GM19193 (cell line): ENCODE data around the gene SH3RF3.

Source experiments
- POLR2A ChIP-seq: IDR thresholded peaks from 4 replicates; pipeline ENCODE4 v1.6.1; 2011; ENCODE audit not compliant: insufficient read depth, insufficient read length; ENCODE audit errors: extremely low read depth

The SH3RF3 gene

DNA sequence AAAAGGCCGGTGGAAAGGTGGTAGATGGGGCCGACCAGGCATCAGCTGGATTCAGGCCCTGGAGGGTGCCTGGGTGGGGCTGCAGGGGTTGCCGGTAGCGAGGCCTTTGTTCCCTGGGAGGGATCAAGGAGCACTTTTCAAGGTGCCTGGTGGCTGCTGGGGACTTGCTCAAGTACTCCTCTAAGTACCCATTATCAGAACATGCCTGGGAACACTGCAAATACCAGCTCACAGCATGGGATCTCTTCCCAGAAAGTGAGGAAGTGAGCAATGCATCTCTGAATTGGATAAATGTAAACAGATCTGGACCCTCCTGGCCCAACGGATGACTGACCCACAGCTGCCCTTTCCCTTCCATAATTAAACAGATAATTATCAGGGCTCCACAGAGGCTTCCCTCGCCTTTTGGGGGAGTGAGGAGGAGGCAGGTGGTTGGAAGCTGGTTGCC, 210.5 kb downstream of the SH3RF3 start:
- TF ChIP-seq POLR2A: no peak

DNA sequence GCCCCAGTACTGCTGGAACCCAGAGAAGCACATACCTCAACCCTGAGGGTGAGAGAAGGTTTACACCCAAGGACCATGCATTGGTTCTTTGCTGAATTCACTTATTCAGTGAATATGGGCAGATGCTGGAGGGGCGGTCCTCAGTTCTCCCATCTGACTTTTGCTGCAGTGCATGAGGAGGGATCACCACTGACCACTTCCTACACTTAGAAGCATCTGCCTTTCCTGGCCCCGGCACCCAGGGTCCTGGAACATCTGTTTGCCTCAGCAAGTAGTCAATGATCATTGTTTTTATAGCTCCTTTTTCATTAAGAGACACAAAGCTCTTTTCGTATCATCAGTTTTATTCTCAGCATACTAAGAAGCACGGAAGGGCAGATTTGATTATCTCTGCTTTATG, 211.4 kb downstream of the SH3RF3 start:
- TF ChIP-seq POLR2A: no peak

- no peak for TF ChIP-seq POLR2A
Measured at GRCh38 chr2:109341355-109342255, 212.6 kb downstream of the SH3RF3 start.

DNA sequence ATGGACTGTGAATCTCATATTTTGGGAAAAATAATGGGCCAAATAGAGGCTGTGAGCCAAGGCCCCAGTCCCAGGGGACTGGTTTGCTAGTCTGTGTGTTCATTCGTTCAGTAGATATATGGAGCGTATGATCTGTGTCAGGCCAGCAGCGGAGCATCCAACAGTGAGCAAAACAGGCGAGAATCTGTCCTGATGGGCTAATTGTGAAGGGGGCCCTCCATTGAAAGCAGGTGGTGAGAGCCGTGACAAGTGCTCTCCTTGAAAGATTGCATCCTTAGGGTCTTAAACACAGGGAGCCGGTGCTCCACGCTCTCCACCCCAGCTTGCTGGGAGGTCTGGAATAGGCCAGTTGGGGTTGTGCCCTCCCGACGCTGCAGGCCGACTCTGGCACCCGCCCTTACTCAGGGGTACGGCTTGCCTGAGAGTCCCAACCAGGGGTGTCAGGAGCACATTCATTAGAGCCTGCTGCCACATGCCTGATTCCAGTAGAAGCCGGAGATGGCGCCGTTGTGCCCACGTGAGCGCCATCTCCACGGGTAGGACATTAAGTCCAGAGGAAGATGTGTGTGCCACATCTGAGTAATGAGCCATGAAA, 213.3 kb downstream of the SH3RF3 start:
- no peak for TF ChIP-seq POLR2A

DNA sequence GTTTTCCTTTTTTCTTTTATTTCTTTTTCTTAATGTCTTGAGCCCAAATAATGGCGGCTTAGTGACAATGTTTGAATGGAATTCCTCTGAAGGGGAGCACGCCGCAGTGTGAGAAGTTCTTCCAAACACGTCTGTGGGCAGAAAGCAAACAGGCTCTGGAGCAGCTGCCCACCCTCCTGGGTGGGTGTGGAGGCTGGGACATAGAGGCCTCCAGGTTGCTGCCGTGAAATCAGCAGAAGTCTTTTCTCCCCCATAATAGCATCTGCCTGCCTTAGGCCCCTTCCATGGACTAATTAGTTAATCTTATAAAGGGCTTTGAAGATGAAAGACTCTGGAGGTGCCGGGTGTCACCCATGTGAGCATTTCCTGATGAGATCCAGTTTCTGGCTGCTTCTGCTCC, 213.9 kb downstream of the SH3RF3 start:
- TF ChIP-seq POLR2A: no peak

GRCh38 chr2:109343460-109343859, 214.5 kb downstream of the SH3RF3 start:
- TF ChIP-seq POLR2A: no peak

DNA sequence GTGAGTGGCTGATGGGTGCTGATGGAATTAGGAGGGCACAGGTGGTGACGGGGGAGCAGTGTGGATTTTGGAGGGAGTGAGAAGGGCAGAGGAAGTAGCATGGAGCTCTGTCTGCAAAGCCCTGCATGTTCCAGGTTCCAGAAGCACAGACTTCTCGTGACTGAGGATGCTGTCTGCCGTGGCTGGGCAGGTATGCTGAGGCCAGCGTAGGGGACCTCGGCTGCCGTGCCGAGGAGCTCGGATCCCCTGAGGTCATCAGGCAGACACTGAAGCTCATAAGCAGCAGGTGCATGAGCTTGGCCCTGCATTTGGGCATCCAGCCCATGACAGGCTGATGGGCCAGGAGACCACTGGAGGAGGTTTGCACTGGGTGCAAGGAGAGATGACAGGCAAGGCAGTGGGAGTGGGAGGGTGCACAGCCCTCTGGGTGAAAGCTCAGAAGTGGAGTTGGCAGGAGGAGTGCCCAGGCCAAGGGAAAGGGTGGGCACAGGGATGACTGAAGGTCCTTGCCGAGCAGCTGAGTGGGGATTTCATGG, 215.3 kb downstream of the SH3RF3 start:
- TF ChIP-seq POLR2A: no peak

DNA sequence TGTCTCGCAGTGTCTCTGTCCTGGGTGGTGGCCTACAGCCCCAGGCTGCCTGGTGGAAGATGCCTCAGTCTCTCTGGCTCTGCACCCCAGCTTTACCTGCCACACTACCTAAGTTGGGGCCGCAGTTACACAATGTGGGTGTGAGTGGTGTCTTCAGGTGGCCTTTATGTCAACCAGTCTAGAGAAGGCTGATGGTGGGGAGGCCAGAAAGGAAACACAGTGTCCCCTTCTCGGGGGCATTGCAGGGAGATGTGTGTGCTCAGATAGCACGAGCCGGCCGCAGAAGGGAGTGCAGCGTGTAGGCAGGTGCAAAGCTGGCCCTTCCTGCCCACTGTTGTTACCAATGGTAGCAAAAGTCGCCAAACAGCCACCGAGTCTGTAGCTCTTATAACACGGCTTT, 216.1 kb downstream of the SH3RF3 start:
- TF ChIP-seq POLR2A: no peak

DNA sequence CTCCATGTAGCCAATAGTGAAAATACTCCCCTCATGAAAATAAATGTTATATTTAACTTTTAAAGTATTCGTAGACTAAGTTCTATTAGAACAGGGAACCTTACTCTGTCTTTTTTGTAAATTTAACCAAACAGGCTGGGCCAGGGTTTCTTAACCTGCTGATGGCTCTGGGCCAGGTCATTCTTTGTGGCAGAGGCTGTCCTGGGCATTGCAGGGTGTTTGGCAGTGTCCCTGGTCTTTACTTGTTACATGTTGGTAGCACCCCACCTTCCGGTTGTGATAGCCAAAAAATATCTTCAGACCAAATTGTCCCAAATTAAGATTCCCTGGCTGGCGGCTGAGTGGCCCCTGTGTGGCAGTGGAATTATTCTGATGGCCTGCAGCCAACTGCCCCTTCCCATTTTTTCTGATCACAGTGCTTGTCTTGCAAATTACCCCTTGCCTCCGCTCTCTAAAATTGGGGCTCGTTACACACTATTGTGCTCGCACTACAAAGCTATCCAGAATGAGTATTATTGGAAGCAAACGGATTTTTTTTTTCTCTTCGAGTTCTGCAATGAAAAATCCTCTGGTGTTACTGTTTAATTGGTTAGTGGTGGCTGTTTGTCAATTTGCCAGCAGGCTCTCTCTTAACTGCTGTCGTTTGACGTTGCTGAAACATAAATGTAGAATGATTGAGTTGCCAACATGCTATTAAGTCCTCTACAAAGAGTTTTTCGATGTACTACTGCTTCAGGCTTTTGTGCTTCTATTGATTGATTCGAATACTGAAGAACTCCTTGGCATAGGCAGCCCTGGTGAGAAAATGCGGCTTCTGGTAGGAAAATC, 216.9 kb downstream of the SH3RF3 start:
- TF ChIP-seq POLR2A: no peak

GRCh38 chr2:109346601-109347228, 217.7 kb downstream of the SH3RF3 start:
- TF ChIP-seq POLR2A: no peak

DNA sequence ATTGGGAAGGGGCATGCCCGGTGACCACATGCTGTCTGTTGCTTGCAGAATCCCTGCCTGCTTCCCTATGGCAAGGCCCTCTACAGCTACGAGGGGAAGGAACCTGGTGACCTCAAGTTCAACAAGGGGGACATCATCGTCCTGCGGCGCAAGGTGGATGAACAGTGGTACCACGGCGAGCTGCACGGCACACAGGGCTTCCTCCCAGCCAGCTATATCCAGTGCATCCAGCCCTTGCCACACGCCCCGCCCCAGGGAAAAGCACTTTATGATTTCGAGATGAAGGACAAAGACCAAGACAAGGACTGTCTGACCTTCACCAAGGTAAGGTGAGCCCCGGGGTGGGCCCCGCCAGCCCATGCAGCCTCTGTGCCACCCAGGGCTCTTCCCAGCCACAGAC, 218.6 kb downstream of the SH3RF3 start:
- TF ChIP-seq POLR2A: no peak

DNA sequence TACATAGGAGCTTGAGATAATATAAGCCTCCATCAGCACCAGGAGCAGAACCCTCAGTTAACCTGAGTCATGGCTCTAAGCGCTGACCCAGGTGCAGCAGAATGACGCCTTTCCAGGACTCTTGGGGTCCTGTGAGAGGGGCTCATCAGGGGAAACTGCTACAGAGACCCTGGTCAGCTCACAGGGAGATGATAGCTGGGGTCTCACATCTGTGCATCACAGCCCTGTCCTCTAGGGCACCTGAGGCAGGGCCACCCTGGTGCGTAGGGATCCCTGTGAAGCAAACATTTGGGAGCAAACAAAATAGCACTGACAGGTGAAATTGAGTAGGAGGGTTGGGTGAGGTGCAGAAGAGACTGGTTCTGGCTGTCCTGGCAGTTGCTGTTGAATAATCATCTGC, 219.2 kb downstream of the SH3RF3 start:
- TF ChIP-seq POLR2A: no peak

DNA sequence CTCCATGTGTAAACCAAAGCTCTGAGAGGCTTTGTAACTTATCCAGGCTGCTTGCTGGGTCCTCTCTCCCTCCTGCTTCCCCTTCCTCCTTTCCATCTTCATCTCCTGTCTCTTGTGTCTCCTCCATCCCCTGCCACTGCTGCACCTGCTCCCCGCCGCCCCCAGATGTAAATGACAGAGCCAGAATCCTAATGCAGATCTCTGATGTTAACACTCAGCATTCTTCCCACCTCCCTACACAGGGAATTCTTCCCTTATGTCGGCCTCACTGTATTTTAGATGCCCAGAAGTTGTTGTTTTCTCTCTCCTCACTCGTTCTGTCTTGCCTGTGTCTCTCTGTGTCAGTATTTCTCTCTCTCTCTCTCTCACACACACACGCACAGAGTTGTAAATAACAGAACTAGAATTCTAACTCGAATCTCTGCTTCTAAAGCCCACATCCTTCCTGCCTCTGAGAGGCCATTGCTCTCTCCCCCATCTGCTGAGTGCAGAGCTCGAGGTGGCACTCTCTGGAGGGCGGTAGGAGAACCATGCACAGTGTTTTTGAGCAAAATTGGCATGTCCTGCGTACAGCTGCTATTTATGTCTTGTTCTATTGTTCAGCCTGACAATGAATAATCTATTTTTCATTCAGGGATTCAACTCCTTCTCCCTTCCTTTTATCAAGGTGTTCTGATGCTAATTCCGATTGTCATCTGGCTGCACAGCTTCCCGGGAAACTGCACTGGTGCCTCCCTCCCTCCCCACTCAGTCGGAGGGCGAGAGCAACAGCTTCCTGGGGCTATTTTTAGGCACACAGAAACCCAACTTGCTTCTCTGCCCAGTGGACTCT, 219.9 kb downstream of the SH3RF3 start:
- TF ChIP-seq POLR2A: no peak
